ENCODE measurements around the gene RBM44.

- TF ChIP-seq CTCF (conservative IDR thresholded peaks at IDR 0.05; ENCODE audit: low read depth, low read length) = no peak
- no peak for TF ChIP-seq EZH2 (IDR thresholded peaks at IDR 0.05; ENCODE audit: low read length, unreplicated experiment)
Observed at GRCh38 chr2:237757616-237758015, 41.0 kb upstream of the RBM44 start.
